ENCODE measurements around the gene MTOR. TPM values are rescaled to one million over a fixed set of nuclear protein-coding genes. Genes with fewer than 3 reads are reported as not detected.

The MTOR gene
- total and polyA plus RNA-seq, 10 of the 15 experiments (the other 5 are each of a cell fraction or from before 2014, with no cell fraction given) = 6.6 to 41.8 (median 29.8) TPM

- CTCF ChIA-PET = no interaction called here
- RAD21 ChIA-PET (ENCODE audit: unreplicated experiment) = interaction anchor here (1.3 kb wide), 1 partner anchor 121 kb away, joined by 4 read pairs; no protein-coding TSS in a partner anchor
- Histone ChIP-seq H3K4me2 (ENCODE audit: control insufficient read depth, insufficient read depth) (no peak overlapping the region), H3K79me2 (ENCODE audit: control insufficient read depth, insufficient read depth, low read length) (no peaks in the 10 kb centered on the region), H3K4me1 (ENCODE audit: control insufficient read depth, insufficient read depth, low read length) (no peaks in the 10 kb centered on the region), H3K4me3 (no peak overlapping the region), H2AFZ (ENCODE audit: control insufficient read depth, low read depth, low read length) (no peak overlapping the region), H3K36me3 (ENCODE audit: control insufficient read depth in 2 of 2, insufficient read depth in 2 of 2, low read length in 1 of 2) (peaks cover 2 to 12% of the 10 kb centered on the region in 2 experiments), H4K20me1 (ENCODE audit: control insufficient read depth, insufficient read depth) (no peaks in the 10 kb centered on the region), H3K27me3 (replicated peaks in 1 of 2; ENCODE audit: control insufficient read depth in 2 of 2, insufficient read depth in 2 of 2, low read length in 1 of 2) (no peaks in the 10 kb centered on the region), H3K9ac (ENCODE audit: control insufficient read depth, insufficient read depth, low read length) (no peak overlapping the region), H3K27ac (ENCODE audit: control insufficient read depth, insufficient read depth) (no peak overlapping the region), H3K9me3 (replicated peaks; ENCODE audit: control insufficient read depth, insufficient read depth, low read length) (no peaks in the 10 kb centered on the region)
- 94% methylated on average over 3 of the region's 3 CpGs for WGBS (ENCODE audit: insufficient coverage, insufficient replicate concordance, low lambda C conversion rate, missing lambda C conversion rate)
- FAIRE-seq = no peak
- no peak for ATAC-seq
- intact Hi-C loops (cut with micrococcal nuclease; ENCODE audit: unreplicated experiment) = no loop called here
- no peak for DNase-seq (ENCODE audit: low read depth, low spot score)
- no peak for TF ChIP-seq TCF12 (IDR thresholded peaks at IDR 0.05; ENCODE audit: low read depth, low read length)
- POLR2A ChIA-PET = no interaction called here
- SMC1A ChIA-PET (ENCODE audit: uncharacterized antibody, unreplicated experiment) = interaction anchor here (0.6 kb wide), 1 partner anchor 9 kb away, joined by 3 read pairs; no protein-coding TSS in a partner anchor
- in situ Hi-C loops (cut with MboI) = no loop called here
- no TSS peak for BruUV-seq (replicated peaks)
Measured at GRCh38 chr1:11158720-11159321, 103.5 kb downstream of the MTOR start.

- in situ Hi-C loops (cut with MboI) (no loop called here), intact Hi-C loops (cut with micrococcal nuclease; ENCODE audit: unreplicated experiment) (no loop called here)
- Histone ChIP-seq H2AFZ (ENCODE audit: control insufficient read depth, low read depth, low read length) (no peak overlapping the region), H3K4me3 (no peak overlapping the region), H3K4me1 (ENCODE audit: control insufficient read depth, insufficient read depth, low read length) (no peaks in the 10 kb centered on the region), H3K27me3 (replicated peaks in 1 of 2; ENCODE audit: control insufficient read depth in 2 of 2, insufficient read depth in 2 of 2, low read length in 1 of 2) (no peaks in the 10 kb centered on the region), H4K20me1 (ENCODE audit: control insufficient read depth, insufficient read depth) (no peaks in the 10 kb centered on the region), H3K79me2 (ENCODE audit: control insufficient read depth, insufficient read depth, low read length) (no peaks in the 10 kb centered on the region), H3K9ac (ENCODE audit: control insufficient read depth, insufficient read depth, low read length) (no peak overlapping the region), H3K9me3 (replicated peaks; ENCODE audit: control insufficient read depth, insufficient read depth, low read length) (no peaks in the 10 kb centered on the region), H3K36me3 (ENCODE audit: control insufficient read depth in 2 of 2, insufficient read depth in 2 of 2, low read length in 1 of 2) (peaks cover 2 to 17% of the 10 kb centered on the region in 2 experiments), H3K4me2 (ENCODE audit: control insufficient read depth, insufficient read depth) (no peak overlapping the region), H3K27ac (ENCODE audit: control insufficient read depth, insufficient read depth) (no peak overlapping the region)
- no peak for ATAC-seq
- RAD21 ChIA-PET (ENCODE audit: unreplicated experiment) = interaction anchor here (1.3 kb wide), 1 partner anchor 121 kb away, joined by 4 read pairs; no protein-coding TSS in a partner anchor
- CTCF ChIA-PET = no interaction called here
- TF ChIP-seq IKZF2 (IDR thresholded peaks at IDR 0.05) (no peak), TBL1XR1 (IDR thresholded peaks at IDR 0.05; ENCODE audit: low read depth, low read length) (no peak), TARDBP (IDR thresholded peaks at IDR 0.05; ENCODE audit: borderline replicate concordance) (no peak), SMAD5 (IDR thresholded peaks at IDR 0.05; ENCODE audit: low read depth) (no peak), PML (IDR thresholded peaks at IDR 0.05; ENCODE audit: low read length) (no peak), EP300 (IDR thresholded peaks at IDR 0.05; ENCODE audit: borderline replicate concordance in 1 of 2, control insufficient read depth in 1 of 2, low read depth in 2 of 2, low read length in 2 of 2) (no peak), BACH1 (IDR thresholded peaks at IDR 0.05; ENCODE audit: borderline replicate concordance) (no peak), USF1 (IDR thresholded peaks at IDR 0.05; ENCODE audit: borderline replicate concordance, extremely low read length, insufficient read depth, low read depth, low read length) (no peak), RFX5 (IDR thresholded peaks at IDR 0.05; ENCODE audit: low read depth, low read length) (no peak)
- WGBS (ENCODE audit: insufficient coverage, insufficient replicate concordance, low lambda C conversion rate, missing lambda C conversion rate) = 79% methylated on average over 3 of the region's 3 CpGs
- POLR2A ChIA-PET = no interaction called here
- no TSS peak for BruUV-seq (replicated peaks)
- no peak for FAIRE-seq
- DNase-seq (ENCODE audit: low read depth, low spot score) = no peak
- SMC1A ChIA-PET (ENCODE audit: uncharacterized antibody, unreplicated experiment) = interaction anchor here (0.6 kb wide), 1 partner anchor 10 kb away, joined by 3 read pairs; no protein-coding TSS in a partner anchor
Measured at GRCh38 chr1:11158291-11158690, 104.1 kb downstream of the MTOR start.
